CD4-positive, alpha-beta T cell treated with Interleukin-17A for 4 hours (primary cell): ENCODE results near the gene ACSL1.
"Not testable (repeated sequence)": the region's sequence is repeated elsewhere in the genome, so short reads cannot be mapped to it uniquely, and the experiment has no call there.

ENCODE experiments used
- DNase-seq: peaks from one replicate; pipeline ENCODE4 v3.0.0-alpha.2; 2020; ENCODE audit warnings: mixed read lengths

ACSL1 gene

GRCh38 chr4:184752496-184753275, 73.1 kb downstream of the ACSL1 start:
- no peak for DNase-seq

GRCh38 chr4:184751585-184751956, 74.2 kb downstream of the ACSL1 start:
- DNase-seq: no peak

GRCh38 chr4:184750926-184751584, 74.7 kb downstream of the ACSL1 start:
- DNase-seq: no peak

GRCh38 chr4:184748251-184748652, 77.5 kb downstream of the ACSL1 start:
- no peak for DNase-seq

GRCh38 chr4:184747034-184747830, 78.5 kb downstream of the ACSL1 start:
- DNase-seq: no peak

GRCh38 chr4:184745831-184746795, 79.7 kb downstream of the ACSL1 start:
- DNase-seq: peak; percentile 83

DNA sequence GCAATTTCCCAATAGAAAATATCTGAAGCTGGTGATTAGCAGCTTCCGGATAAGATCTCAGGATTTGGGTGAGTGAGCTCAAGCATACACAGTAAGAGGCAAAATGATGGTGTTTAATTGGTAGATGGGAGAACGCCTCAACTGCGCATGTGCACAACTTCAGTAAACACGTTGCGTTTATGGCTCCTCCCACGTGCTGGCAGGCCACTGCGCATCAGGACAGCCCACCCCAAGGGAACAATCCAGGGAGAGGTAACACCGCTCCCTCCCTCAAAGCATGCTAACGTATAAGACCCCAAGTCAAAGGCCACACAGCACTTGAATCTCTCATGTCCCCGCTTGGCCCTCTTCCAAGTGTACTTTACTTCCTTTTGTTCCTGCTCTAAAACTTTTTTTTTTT, 81.5 kb downstream of the ACSL1 start:
- no peak for DNase-seq

- no peak for DNase-seq
Measured at GRCh38 chr4:184743650-184744049, 82.1 kb downstream of the ACSL1 start.

DNA sequence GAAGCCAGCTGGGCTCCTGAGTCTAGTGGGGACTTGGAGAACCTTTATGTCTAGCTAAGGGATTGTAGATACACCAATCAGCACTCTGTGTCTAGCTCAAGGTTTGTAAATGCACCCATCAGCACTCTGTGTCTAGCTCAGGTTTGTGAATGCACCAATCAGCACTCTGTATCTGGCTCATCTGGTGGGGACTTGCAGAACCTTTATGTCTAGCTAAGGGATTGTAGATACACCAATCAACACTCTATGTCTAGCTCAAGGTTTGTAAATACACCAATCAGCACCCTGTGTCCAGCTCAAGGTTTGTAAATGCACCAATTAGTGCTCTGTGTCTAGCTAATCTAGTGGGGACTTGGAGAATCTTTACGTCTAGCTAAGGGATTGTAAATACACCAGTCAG, 84.1 kb downstream of the ACSL1 start:
- DNase-seq: not testable (repeated sequence)

GRCh38 chr4:184740980-184741391, 84.8 kb downstream of the ACSL1 start:
- DNase-seq: no peak

DNA sequence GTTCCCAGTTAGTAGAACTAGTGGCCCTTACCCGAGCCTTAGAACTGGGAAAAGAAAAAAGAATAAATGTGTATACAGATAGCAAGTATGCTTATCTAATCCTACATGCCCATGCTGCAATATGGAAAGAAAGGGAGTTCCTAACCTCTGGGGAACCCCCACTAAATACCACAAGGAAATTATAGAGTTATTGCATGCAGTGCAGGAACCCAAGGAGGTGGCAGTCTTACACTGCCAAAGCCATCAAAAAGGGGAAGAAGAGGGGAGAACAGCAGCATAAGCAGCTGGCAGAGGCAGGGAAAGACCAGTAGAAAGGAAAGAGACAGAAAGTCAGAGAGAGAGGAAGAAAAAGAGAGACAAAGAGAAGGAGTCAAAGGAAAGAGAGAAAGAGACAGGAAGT, 86.2 kb downstream of the ACSL1 start:
- DNase-seq: not testable (repeated sequence)

DNA sequence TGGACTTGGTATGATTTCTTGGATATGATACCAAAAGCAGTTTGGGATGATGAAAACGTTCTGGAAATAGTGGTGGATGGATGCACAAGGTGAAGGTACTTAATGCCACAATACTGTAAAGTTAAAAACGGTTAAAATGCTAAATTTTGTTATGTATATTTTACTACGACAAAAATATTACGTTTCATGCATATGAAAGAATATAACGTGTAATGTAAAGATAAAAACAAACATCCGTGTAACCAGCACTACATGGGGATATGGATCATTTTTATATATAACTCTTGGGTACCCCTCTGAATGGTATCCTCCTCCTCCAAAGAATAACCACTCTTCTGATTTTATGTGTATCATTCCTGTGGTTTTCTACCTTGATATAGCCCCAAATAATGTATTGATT, 91.0 kb downstream of the ACSL1 start:
- no peak for DNase-seq

- DNase-seq: peak; percentile 95
Measured at GRCh38 chr4:184733654-184734524, 91.9 kb downstream of the ACSL1 start, which contains the start of gene CENPU. TSS of gene CENPU (minus strand) at chr4:184734096. CDS start at chr4:184734062, 34 bp downstream.

DNA sequence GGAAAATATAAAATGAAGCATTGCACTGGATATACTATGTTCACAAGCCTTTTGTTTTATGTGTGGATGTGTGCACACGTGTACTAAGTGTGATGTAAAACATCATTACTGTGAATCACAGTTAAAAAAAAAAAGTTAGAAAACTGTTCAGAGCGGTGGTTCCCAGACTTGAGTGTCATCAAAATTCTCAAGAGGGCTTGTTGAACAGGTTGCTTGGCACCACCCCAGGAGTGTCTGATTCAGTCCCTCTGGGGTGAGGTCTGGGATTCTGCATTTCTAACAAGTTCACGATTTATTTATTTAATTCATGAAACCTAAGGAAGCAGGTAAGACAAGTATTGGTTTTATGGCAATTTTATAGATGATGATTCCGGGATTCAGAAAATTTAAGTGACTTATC, 93.6 kb downstream of the ACSL1 start:
- no peak for DNase-seq

- DNase-seq: no peak
Measured at GRCh38 chr4:184731056-184731455, 94.7 kb downstream of the ACSL1 start.

DNA sequence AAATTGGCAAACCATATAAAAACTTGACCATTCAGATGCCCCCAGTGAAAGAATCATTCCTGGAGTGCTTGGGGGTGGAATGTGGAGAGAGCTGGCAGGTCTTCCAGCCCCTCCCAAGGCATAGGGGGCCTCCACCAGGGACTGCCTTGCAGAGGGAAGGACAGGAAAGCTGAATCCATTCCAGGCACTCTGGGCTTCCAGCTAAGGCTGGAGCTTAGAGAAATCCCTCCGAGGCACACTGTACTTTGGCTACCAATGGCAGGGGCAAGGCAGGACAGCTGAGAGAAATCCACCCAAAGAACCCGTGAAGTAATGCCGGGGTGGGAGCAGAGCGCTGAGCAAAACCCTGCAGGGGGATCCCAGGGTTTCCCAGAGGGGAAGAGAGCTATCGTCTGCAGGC, 95.8 kb downstream of the ACSL1 start:
- no peak for DNase-seq

DNA sequence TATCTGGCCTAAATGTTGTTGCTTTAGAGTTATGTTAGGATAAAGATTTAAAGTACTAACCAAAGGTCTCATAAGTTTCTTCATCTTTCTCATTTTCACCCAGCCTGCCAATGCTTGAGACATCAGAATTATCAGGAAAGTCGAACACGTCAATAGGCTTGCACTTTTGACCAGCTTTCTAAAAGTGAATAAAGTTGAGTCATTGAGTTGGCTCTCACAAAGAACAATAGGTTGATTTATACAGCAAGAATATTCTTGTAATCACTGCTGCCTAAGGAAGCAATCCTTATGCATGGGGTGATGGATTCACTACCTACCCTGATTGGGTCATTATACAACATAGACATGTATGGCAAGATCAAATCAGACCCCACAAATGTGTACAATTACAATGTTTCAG, 96.9 kb downstream of the ACSL1 start:
- no peak for DNase-seq

DNA sequence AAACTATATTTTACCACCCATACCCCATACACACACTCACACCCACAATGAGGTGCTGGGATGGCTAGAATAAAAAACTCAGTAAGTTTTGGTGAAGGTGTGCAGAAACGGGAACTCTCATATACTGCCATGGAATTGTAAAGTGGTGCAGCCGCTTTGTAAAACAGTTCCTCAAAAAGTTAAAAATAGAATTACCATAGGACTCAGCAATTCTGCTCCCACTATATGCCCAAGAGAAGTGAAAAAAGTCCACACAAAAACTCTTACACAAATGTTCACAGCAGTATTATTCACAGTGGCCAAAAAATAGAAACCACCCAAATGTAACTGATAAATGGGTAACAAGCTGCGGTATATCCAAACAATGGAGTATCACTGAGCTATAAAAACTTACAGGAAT, 98.3 kb downstream of the ACSL1 start:
- no peak for DNase-seq

DNA sequence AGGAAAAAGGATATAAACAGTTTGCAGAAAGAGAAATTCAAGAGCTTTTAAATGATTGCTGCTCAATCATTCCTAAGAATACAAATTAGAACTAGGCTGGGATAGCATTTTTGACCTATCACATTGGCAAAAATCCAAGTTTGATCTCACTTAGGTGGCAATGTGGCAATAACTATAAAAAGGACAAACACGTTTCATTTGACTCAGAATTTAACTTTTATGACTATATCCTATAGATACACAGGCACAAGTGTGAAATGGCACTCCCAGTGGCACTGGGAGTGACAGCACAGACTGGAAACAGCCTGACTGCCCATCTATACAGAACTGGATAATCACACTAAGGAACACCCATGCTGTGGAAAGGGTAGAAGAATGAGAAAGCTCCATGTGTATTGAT, 103.0 kb downstream of the ACSL1 start:
- DNase-seq: no peak

DNA sequence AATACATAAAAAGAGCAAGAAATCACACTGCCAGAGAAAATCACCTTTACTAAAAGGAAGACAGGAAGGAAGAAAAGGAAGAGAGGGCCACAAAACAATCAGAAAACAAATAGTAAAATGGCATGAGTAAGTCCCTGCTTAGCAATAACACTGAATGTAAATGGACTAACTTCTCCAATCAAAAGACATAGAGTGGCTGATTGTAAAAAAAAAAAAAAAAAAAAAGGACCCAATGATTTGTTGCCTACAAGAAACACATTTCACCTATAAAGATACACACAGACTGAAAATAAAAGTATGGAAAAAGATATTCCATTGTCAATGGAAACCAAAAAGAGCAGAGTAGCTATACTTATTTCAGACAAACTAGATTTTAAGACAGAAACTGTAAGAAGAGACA, 104.5 kb downstream of the ACSL1 start:
- DNase-seq: no peak

DNA sequence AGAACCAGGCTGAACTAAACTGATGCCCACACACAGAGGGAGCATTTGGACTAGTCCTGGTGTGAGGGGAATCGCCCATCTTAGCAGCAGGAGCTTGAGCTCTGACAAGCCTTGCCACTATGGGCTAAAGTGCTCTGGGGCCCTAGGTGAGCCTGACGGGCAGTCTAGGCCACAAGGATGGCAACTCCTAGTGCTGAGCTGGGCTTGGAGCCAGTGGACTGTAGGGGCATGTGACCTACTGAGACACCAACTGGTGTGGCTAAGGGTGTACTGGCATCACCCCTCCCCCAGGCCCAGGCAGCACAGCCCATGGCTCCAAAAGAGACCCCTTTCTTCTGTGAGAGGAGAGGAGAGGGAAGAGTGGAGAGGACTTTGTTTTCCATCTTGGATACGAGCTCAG, 106.4 kb downstream of the ACSL1 start:
- DNase-seq: no peak
